Adrenal gland (tissue), 5 donors: ENCODE results near the gene PMF1.

Source experiments
- CTCF ChIP-seq, 6 experiments: fragments of 450-650 bp in 4 of 6; fragments of 200-600 bp in 2 of 6; sonication (generic) in 1 of 6; IDR thresholded peaks; 1 replicate in 5 of 6; 2 replicates in 1 of 6; pipeline versions ENCODE4 v1.5.1 to v1.8.0; 2016 to 2021; ENCODE audit warnings: antibody characterized with exemption in 6 of 6, mild to moderate bottlenecking in 2 of 6, moderate library complexity in 1 of 6
- POLR2A ChIP-seq, 2 donors: fragments of 450-650 bp; IDR thresholded peaks; one replicate each; pipeline ENCODE4 v1.6.1; 2017; ENCODE audit warnings: antibody characterized with exemption in 2 of 2, mild to moderate bottlenecking in 2 of 2, moderate library complexity in 1 of 2
- donor health status: DM: no; HTN: no; CAD: no.

GRCh38 chr1:156193208-156193487 is 19.7 kb upstream of the PMF1 start:
- TF ChIP-seq CTCF (IDR thresholded peaks at IDR 0.05) (no peak), POLR2A (IDR thresholded peaks at IDR 0.05) (no peak)
